Measurements from ENCODE around the gene TMEM203. TPM values are rescaled to one million over a fixed set of nuclear protein-coding genes. Genes with fewer than 3 reads are reported as not detected.

The TMEM203 gene
- total and polyA plus RNA-seq, 2 of the 13 experiments (the other 11 are each of a cell fraction or from before 2014, with no cell fraction given) = 23.4 to 36.7 TPM

GRCh38 chr9:137215196-137215986 is 9.9 kb upstream of the TMEM203 start:
- ChIA-PET POLR2A (interaction anchor here (1.3 to 13.4 kb wide), 2 partner anchors 11 to 16 kb away, joined by 3 to 225 read pairs; partner anchors contain the start of genes NDOR1, TMEM203 and TPRN), CTCF (ENCODE audit: low intra/inter-chr PET ratio, low total read pairs) (no interaction called here)
- FAIRE-seq (no peak), DNase-seq (ENCODE audit: low spot score) (no peak), ATAC-seq (no peak)
- H4K20me1 ChIP-seq (ENCODE audit: insufficient read depth, low read length) = peaks cover 4% of the 10 kb centered on the region; the same call in 1 of the 2 replicates
- no peak overlapping the region for H3K9ac ChIP-seq (ENCODE audit: insufficient read depth, low read depth, low read length)
- H3K27ac ChIP-seq (ENCODE audit: extremely low read length, insufficient read depth, low read length) = no peak overlapping the region
- no peaks in the 10 kb centered on the region; a peak in 1 of 5 replicates for H3K36me3 ChIP-seq (replicated peaks in 1 of 2; ENCODE audit: control insufficient read depth in 1 of 2, insufficient read depth in 2 of 2, low read length in 2 of 2)
- peaks cover 3% of the 10 kb centered on the region for H3K79me2 ChIP-seq (ENCODE audit: insufficient read depth, low read length)
- H3K4me2 ChIP-seq (ENCODE audit: low read depth, low read length) = no peak overlapping the region
- in situ Hi-C loops (cut with HindIII; ENCODE audit: extremely low pct_ligation_motif_present, low pct_unique_long_range_greater_than_20kb) (no loop called here), intact Hi-C loops (cut with micrococcal nuclease; ENCODE audit: unreplicated experiment) (no loop called here)
- peaks cover 29% of the 10 kb centered on the region for H3K4me1 ChIP-seq (ENCODE audit: insufficient read depth, low read length)
- BruUV-seq (replicated peaks) = no TSS peak
- H3K4me3 ChIP-seq (replicated peaks in 1 of 3; ENCODE audit: insufficient read depth in 1 of 3, low read depth in 2 of 3, low read length in 3 of 3) = no peak overlapping the region
- no peaks in the 10 kb centered on the region for H3K9me3 ChIP-seq (ENCODE audit: low read length)
- H3K27me3 ChIP-seq (ENCODE audit: control insufficient read depth in 1 of 2, insufficient read depth in 2 of 2, low read length in 2 of 2) = no peaks in the 10 kb centered on the region
- H2AFZ ChIP-seq (ENCODE audit: low read length) = no peak overlapping the region
- 98% methylated on average over 15 of the region's 22 CpGs for WGBS (ENCODE audit: low lambda C conversion rate)
- no peak for TF ChIP-seq SP5 (CRISPR knock-in tag; IDR thresholded peaks at IDR 0.05; ENCODE audit: borderline replicate concordance, low read depth)
- no peak for TF ChIP-seq BRD4 (CRISPR knock-in tag; IDR thresholded peaks at IDR 0.05)
- no peak for TF ChIP-seq CREBL2 (CRISPR knock-in tag; IDR thresholded peaks at IDR 0.05; ENCODE audit: borderline replicate concordance)
- TF ChIP-seq ZNF773 (CRISPR knock-in tag; IDR thresholded peaks at IDR 0.05; ENCODE audit: borderline replicate concordance) = no peak
- TF ChIP-seq MTA1 (CRISPR knock-in tag; IDR thresholded peaks at IDR 0.05; ENCODE audit: borderline replicate concordance) = no peak
- no peak for TF ChIP-seq MAFF (IDR thresholded peaks at IDR 0.05; ENCODE audit: low read depth, low read length)
- no peak for TF ChIP-seq ZBTB34 (CRISPR knock-in tag; IDR thresholded peaks at IDR 0.05)
- TF ChIP-seq TOPORS (CRISPR knock-in tag; IDR thresholded peaks at IDR 0.05) = no peak
- no peak for TF ChIP-seq DPF2 (CRISPR knock-in tag; IDR thresholded peaks at IDR 0.05; ENCODE audit: borderline replicate concordance, low read depth)
- TF ChIP-seq ZNF646 (CRISPR knock-in tag; IDR thresholded peaks at IDR 0.05) = no peak
- TF ChIP-seq ZFY (CRISPR knock-in tag; IDR thresholded peaks at IDR 0.05) = no peak
- no peak for TF ChIP-seq ZNF24 (IDR thresholded peaks at IDR 0.05)
